Jurkat, Clone E6-1 (cell line): ENCODE measurements around the gene C3orf18.
A peak's percentile ranks its signal among the peaks of the same experiment; 100 is the strongest.

Experiments used
- DNase-seq: peaks from one replicate; pipeline ENCODE4 v3.0.0-alpha.2; 2011; ENCODE audit warnings: low read depth, low spot score
- H3K4me3 ChIP-seq: 2 replicates; pipeline ENCODE4 v1.5.1; 2011; ENCODE audit warnings: mild to moderate bottlenecking, low read length, control low read depth, moderate library complexity

Gene C3orf18

DNA sequence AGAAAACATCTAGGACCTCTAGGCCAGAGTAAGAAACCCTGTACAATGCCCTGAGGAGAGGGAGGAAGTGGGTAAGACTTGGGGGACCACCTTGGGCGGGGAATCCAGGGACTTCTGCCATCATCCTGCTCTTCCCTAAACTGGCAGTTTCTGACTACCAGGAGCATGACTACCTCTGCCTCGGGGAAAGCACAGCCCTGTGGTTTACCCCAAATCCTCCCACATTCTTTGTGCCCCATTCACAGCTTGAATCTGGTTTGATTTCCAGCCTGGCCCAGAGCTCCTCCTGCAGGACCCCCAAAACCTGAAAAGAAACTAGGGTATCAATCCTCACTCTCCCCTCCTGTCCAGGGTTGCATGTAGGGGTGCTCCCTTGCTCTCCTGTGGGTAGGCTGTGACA is 4.7 kb downstream of the C3orf18 start:
- DNase-seq = no peak

DNA sequence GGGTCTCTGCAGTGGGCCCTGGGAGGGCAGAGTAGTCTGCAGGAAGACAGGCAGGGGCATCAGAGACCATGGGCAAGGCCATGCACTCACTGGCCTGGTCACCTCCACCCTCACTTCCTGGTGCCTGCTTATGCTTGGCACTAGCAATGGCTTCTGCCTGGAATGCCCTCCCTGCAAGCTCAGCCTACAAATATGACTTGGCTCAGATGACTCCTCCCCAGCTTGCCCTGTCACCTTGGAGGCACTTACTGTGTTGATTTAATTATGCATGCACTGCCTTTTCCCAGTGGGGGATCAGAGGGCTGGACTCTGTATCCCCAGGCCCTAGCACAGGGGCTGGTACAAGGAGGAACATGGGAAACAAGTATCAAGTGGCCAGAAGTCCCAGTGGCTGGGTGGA is 7.8 kb downstream of the C3orf18 start:
- no peak overlapping the region for H3K4me3 ChIP-seq
- no peak for DNase-seq

More for the DNA sequence above, 4.7 kb downstream of the C3orf18 start:
- H3K4me3 ChIP-seq = no peak overlapping the region

DNA sequence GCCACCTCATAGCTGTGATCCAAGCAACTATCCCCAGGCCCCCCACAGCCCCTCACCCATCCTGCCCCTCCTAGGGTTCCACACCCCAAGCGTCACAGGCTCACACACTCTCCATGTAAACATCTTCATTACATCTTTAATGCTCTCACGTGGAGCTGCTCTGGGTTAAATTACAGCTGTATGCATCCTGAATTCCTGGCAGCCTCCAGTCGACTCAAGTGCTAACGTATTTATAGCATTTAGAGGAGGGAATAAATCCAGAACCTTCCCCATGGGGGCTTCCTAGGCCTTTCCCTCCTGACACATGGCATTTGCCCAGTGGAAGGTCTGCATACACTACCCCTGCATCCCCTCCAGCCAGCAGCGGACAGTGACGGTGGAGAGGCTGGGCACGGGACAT is 9.6 kb downstream of the C3orf18 start:
- no peak overlapping the region for H3K4me3 ChIP-seq
- no peak for DNase-seq

DNA sequence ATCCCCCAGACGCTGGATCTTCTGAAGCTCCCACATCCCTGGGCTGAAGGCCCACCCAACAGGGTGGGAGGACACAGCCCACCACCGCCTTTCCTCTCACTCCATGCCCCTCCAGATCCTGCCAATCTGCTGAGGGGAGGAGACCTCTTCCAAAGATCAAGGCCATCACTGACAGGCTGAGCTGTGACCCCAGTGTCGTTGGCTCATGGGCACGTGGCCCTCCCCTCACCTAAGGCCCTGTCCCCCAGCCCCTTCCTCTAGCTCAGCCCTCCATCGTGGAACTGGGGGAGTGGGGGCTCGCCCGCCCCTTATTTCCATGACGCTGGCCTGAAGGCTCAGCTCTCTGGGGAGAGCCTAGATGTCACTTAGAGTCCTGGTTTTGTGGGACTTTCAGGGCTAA is 10.4 kb downstream of the C3orf18 start:
- H3K4me3 ChIP-seq = no peak overlapping the region
- DNase-seq = no peak

DNA sequence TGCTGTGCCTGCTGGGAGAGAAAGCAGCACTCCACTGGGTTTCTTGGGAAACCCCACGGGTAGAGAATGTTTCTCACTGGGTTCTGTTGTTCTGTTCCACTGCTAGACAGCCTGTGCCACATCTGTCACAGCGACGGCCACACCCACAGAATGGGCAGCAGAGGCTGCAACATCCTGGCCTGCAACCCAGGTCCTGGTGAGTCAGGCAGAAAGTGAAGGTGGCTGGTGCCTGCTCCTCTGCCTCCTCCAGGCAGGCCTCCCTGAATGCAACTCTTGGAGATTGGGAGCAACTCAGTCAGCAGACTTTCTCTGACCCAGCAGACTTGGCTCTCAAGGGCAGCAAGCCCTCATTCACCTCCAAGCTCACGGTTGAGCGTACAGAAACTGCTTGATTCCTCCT is 13.0 kb downstream of the C3orf18 start:
- no peak overlapping the region for H3K4me3 ChIP-seq
- no peak for DNase-seq

DNA sequence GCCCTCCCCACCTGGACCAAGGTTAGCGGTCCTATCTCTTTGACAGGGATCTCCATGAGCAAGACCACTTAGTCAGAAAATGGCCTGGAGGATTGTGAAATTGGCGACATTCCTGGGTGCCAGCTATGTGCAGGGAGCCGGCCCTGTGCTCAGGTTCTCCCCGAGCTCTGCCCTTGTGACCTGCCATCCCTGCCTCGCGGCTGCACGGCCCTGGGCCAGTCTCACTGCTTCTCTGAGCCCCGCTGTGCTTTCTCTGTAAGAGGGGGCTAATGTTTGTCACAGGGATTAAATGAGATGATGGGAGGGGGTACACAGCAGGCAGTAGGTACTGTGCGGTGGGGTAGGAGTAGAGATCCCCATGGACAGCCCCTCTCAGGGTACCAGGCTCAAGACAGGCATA is 14.9 kb downstream of the C3orf18 start:
- no peak for DNase-seq
- no peak overlapping the region for H3K4me3 ChIP-seq

DNA sequence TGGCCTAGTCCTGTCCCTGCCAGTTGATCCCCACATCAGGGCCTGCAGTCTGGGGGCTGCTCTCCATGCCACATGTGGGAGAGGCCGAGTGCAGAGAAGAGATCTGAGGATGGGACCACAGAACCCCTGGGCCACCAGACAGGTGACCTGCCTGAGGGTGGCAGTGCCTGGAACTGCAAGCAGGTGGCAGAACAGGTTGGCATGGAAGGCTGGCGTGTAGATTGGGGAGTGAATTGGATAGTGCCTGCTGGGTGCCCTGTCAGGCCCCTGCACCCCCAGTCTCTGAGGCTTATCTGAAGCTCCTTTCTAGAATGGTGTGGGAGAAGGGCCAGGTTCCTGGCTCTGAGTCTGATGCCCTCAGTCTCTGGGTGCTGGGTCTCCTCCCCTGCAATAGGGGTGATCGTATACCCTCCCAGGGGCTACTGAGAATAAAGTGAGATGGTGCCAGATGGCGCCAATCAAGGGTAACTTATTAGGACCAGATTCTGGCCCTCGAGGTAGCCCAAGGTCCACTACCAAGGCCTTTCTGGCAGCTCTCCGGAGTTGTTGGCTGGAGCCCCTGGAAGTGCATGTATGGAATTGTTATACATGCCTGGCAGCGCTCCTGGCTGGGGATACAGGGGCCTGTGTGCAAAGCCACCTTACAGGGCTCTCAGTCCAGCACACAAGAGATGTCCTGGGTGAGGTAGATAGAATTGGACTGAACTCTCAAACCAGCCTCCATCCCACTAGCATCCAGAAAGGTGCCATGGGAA is 15.7 kb downstream of the C3orf18 start:
- no peak for DNase-seq
- H3K4me3 ChIP-seq = no peak overlapping the region

DNA sequence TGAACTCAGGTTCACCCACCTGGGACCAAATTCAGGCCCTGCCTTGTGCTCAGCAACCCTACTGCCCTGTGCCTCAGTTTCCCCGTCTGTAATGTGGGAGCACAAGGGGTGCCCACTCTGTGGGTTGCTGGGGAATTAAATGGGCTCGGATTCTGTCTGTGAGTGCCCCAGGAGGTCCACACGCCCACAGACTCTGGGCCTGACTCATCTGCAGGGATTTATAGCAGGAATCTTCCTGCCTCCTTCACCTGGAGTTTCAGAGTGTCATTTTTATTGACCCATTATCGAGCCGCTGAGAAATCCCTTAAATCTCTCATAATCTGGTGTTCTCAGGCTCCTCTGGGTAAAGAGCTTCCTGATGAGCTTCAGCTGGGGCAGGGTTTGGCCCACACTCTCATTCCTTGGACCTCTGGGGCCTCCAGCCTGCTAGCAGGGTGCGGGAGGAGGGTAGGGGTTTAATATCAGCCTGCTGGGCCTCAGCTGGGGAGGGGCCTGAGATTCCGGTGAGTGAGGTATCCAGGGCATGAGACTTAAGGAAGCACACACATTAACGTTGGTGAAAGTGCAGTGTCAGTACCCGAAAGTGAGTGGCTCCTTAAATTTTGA is 16.4 kb downstream of the C3orf18 start:
- no peak overlapping the region for H3K4me3 ChIP-seq
- DNase-seq = no peak

DNA sequence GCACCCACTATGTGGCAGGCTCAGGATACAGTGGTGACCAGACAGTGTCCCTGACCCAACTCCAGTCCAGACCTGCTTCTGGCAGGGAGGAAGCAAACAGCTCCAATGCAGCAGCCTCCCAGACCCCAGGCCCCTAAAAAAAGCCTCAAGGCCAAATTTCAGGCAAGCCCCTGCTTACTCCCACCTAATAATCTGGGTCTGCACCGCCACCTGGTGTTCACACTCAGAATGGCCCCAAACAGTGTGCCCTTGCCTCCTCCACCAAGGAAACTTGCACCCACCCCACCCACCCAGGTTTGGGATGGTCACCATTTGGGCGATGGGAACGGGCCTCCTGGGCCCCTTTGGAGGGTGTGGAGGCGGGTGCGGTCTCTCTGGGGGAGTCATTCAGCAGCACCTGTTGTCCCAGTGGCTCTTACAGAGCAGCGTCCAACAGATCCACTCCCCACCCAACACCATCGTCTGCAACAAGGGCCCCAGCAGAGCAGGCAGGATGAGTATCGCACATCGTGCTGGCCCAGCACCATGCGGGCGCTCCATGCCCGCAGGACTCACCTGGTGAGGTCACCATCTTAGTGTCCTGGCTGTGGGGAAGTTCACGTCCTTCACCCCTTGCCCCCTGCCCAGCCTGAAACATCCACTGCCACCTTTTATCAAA is 17.3 kb downstream of the C3orf18 start:
- peak; percentile 35 for DNase-seq
- H3K4me3 ChIP-seq = no peak overlapping the region

DNA sequence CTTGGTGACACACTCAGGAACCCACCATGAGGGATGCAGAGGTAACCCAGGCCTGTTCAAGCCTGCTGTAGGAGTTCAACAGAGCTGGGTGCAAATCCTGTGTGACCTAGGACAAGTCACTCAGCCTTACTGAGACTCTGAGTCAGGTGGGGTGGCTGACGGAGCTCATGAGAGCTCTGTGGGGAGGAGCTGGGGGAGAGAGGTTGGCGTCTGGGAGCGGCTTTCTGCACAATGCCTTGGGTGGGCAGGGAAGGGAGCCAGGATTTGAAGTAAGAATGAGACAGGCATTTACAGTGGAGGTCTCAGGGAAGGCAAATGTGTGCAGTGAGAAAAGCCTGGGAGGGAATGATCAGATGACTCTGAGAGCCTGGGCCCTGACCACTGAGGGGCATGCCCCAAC is 18.3 kb downstream of the C3orf18 start:
- no peak for DNase-seq
- no peak overlapping the region for H3K4me3 ChIP-seq

DNA sequence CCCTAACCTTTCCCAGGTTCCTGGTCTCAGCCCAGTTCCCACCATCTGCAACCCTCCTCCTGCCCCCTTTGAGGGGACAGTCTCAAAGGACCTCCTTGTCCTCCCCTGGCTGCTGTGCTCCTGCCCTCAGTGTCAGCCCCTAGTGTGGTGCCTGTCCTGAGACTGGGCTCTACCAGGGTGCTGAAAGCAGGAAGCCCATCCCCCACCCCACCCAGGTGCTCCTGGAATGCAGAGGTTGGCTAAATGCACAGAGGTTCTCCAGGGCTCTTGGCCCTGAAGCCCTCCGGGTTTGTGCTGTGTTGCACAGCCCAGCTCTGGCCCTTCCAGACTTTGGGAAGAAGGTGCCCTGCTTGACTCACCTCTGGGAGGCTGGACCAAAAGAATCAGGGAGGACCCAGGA is 21.8 kb downstream of the C3orf18 start:
- no peak overlapping the region for H3K4me3 ChIP-seq
- DNase-seq = no peak

DNA sequence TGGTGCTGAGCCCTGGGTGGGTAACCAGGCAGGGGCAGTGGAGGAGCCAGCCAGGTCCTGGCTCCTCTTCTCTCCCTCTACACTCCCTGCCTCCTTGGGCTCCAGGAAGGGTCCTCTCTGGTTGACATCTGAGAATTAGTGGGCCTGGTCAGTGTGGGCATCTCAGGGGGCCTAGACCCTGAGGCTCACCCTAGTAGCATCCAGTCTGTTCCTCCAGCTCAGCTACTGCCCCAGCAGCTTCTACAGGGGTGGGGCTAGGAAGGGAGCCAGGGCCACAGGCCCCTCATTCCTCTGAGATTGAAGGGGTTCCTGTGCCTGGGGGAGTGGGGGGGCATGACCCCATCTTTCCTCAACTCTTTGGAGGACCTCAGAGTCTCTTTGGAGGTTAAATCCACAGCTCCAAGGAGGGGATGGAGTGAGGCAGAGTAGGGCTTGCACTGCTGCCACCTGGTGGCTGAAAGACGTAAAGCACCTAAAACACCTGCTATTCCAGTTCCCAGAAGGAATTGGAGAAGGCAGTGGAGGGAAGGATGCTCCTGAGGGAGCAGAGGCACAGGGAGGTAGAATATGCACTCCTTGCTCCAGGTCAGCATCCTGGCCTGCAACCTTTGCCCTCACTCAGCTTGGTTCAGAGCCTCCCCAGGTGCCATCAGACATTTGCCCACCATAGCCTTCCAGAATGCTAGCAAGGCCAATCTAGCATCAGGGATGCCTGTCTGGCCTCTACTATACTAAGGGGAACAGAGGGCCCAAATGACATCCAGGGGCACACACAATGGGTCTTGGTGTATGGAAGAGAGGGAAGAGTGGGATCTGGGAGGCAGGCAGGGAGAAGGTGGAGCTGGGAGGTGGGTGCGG is 25.1 kb downstream of the C3orf18 start:
- no peak overlapping the region for H3K4me3 ChIP-seq
- no peak for DNase-seq

DNA sequence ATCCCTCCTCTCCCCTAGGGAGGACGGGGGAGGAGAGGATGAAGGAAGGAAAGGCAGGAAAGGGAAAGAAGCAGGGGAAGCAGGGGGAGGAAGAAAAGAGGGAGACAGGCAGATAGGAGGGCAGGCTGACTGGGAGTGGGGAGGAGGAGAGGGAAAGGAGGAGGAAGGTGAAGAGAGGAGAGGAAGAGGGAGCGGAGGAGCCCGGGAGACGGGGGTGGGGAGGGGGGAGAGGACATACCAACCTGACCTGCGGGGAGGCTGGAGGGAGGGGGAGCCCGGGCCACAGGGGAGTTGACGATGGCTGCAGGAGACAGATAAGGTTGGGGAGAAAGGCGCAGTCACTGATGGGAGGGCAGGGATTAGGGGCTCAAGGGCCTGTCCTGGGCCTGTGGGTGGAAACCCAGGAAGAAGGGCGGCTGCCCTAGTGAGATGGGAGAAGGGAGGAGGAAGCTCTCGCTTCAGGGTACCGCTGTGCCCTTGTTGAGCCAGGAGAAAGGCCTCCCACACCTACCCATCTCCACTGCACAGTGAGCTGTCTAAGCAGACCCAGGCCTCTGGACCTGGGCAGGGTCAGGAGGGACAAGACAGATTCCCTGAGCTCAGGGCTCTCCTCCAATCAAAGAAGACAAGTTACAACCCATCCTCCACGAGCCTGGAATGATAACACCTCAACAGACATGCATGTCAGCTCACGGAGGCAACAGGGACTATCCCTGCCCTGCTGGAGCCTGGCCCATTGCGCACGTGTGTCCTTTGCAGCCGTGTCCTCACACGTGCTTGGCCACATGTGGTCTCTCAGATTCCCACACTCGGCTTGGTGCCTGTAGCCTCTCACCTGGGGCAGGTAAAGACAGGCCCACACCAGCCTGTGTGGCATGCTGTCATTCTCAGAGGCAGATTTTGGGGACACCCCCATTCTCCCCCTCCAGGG is 27.9 kb downstream of the C3orf18 start:
- no peak overlapping the region for H3K4me3 ChIP-seq
- no peak for DNase-seq

DNA sequence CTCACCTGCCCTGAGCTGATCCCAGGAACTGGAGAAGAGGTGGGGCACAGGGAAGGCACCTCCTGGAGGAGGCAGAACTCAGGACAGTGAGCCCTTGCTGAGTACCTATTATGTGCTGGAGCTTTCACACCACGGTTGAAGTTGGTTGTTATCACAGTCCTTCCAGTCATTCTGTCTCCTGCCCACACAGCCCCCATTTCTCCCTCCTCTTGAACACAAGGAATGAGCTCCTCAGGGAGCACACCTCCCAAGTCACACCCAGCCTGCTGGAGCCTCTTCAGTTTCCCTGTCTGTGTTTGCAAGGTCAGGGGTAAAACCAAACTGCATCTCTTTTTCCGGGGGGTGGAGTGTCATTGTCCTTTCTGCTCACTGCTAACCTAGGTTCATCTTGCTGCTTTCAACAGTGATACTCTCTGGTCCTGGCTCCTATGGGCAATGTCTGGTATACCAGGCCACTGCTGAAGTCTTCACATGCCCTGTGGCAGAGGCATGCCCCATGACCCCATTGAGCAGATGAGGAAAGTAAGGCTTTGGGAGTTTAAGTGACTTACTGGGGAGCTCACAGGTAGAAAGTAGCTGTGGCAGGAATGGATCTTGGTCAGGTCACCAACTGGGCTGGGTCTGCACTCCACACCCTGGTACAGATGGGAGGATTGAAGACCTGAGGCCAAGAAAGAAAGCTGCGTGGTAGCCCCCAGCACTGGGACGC is 30.0 kb downstream of the C3orf18 start:
- H3K4me3 ChIP-seq = no peak overlapping the region
- no peak for DNase-seq

DNA sequence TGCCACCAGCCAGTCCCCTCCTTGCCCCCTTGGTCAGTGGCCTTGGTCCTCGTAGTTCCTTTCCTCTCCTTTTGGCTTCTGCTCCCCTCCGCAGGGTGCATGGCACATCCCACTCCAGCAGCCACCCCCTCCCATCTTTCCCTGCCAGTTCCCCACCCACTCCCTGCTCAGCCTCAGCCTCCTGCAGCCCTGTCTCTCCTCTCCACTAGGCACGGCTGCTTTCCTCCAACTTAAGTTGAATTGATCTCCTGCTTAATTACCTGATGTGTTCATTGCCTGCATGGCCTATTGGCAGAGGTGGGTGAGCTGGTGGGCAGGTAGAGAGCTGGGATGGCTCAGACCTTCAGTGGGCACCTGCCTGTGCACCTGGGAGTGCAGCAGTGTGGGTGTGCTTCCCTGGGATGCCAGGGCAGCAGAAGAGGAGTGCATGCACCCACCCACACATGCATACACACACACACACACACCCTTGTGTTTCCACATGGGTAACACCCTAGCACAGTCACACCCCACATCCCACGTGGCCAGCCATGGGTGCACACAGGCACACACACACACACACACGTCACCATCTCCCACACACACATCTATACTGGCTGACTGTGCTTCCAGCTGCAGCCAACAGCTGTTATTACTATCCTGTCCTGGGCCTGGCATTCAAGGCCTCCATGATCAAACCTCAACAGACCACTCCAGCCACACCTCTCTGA is 30.9 kb downstream of the C3orf18 start:
- no peak overlapping the region for H3K4me3 ChIP-seq
- DNase-seq = no peak

DNA sequence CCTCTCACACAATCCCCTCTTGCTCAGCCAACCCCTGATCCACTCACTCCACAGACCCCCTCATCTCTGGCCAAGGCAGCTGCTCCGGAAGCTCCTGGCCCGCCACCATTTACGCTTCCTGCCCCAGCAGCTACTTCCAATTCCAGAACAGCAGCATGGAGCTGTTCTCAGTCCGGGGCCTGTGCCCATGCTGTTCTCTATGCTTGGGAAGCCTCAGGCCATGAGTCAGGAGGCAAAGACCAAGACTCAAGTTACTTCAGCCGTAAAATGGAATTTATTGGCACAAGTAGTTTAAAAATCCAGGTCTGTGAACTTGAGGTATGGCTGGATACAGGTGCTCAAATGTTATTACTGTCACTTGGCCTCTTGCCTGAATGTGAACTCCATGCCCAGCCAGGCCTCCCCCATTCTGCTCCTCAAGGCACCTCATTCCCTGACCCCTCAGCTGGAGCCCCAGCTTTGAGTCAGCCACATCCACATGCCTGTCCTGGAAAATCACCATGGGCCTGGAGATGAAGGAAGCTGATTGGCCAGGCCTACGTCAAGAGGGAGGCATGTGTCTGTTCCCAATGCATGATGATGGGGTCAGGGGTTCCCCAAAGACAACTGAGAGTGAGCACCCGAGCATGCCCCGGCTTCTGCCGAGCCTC is 32.7 kb downstream of the C3orf18 start:
- DNase-seq = no peak

DNA sequence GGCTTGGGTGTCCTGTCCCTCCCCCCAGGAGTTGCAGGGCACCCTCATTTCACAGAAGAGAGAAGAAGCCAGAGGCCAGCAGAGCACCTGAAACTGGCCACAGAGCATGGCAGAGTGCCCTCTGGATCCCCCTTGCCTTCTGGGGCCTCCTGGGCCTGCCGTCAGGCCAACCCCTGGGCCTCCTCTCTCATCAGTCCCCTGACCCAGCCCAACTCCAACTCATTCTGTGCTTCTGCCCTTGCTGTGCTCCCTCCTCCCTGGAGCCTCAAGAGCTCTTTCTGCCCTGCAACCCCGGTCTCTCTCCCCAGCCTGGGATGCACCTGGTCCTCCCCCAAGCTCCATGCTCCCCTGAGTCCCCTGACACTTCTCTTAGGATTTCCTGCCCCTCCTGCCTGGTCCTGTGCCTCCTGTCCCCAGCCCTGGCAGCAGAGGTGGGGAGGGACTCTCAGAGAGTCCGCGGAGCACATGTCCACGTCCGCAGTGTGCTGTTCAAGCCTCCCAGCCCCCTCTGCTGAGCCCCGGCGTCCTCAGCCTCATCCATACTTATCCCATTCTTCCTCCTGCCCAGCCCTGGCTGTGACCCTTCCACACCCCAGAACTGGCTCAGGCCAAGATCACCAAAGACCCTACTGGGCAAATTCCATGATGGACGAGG is 33.6 kb downstream of the C3orf18 start:
- H3K4me3 ChIP-seq = no peak overlapping the region
- no peak for DNase-seq

More for the DNA sequence above, 32.7 kb downstream of the C3orf18 start:
- no peak overlapping the region for H3K4me3 ChIP-seq
